Aorta (tissue), 5 donors: ENCODE results near the gene HAPLN3. TPM values are rescaled to one million over a fixed set of nuclear protein-coding genes. Genes with fewer than 3 reads are reported as not detected.
"Not testable (repeated sequence)": the region's sequence is repeated elsewhere in the genome, so short reads cannot be mapped to it uniquely, and the experiment has no call there.

Source experiments
- ATAC-seq: fragments of 200-7000 bp; cut with Tn5 transposase; one replicate; pipeline ENCODE4 v1.9.1; 2022; ENCODE audit warnings: moderate library complexity; ENCODE audit not compliant: low FRiP score
- DNase-seq, 2 donors: peaks; one replicate each; pipeline ENCODE4 v3.0.0-alpha.2; 2020
- H3K27ac ChIP-seq, 2 donors: one replicate each; pipeline ENCODE4 v1.5.1; 2013; ENCODE audit warnings: low read length in 2 of 2, mild to moderate bottlenecking in 2 of 2, moderate library complexity in 2 of 2, control low read depth in 1 of 2, inconsistent platforms in 1 of 2, low read depth in 1 of 2
- H3K27me3 ChIP-seq, 2 donors: one replicate each; pipeline ENCODE4 v1.6.1; 2013; ENCODE audit warnings: control low read depth in 1 of 2, low read length in 1 of 2, mild to moderate bottlenecking in 1 of 2, moderate library complexity in 1 of 2; ENCODE audit not compliant: insufficient read depth in 2 of 2, control insufficient read depth in 1 of 2
- H3K36me3 ChIP-seq, 2 donors: one replicate each; pipeline ENCODE4 v1.6.1; 2013; ENCODE audit warnings: control low read depth in 1 of 2, low read length in 1 of 2, mild to moderate bottlenecking in 1 of 2; ENCODE audit not compliant: insufficient read depth in 2 of 2, control insufficient read depth in 1 of 2
- H3K4me1 ChIP-seq, 2 donors: one replicate each; pipeline ENCODE4 v1.6.1; 2013; ENCODE audit warnings: low read length in 2 of 2, control low read depth in 1 of 2, mild to moderate bottlenecking in 1 of 2, moderate library complexity in 1 of 2; ENCODE audit not compliant: insufficient read depth in 2 of 2, control insufficient read depth in 1 of 2
- H3K4me3 ChIP-seq, 2 donors: one replicate each; pipeline ENCODE4 v1.5.1; 2013; ENCODE audit warnings: low read length in 2 of 2, control low read depth in 1 of 2, mild to moderate bottlenecking in 1 of 2
- H3K9me3 ChIP-seq: one replicate; pipeline ENCODE4 v1.6.1; 2013; ENCODE audit warnings: mild to moderate bottlenecking, low read length; ENCODE audit not compliant: control insufficient read depth
- WGBS, 2 donors: extraction: QIAGEN DNeasy Blood & Tissue Kit; methylation state at CpG; one replicate each; pipeline ENCODE4 v1.1.7; 2013; 5-methylcytosine and 5-hydroxymethylcytosine counted together
- intact Hi-C, 2 donors: fragments of 100-400 bp; cut with DNase I; formaldehyde crosslinking; loops; one replicate each; pipeline versions ENCODE4 v1.14.2 to v1.15.0; 2022
- long read RNA-seq, 2 donors: library from polyadenylated mRNA; unstranded; transcript quantifications; one replicate each; pipeline ENCODE4 v2.0.0, GENCODE V29; 2020 to 2021
- polyA plus RNA-seq, 2 donors: library from polyadenylated mRNA; stranded (reverse); fragments of 200-250 nt; gene quantifications; one replicate each; pipeline ENCODE4 v1.2.3, GENCODE V29; 2013
- total RNA-seq, 2 donors: library from RNA; stranded (reverse); fragmentation: NEBNext Ultra II Directional; extraction: Animal tissue kit (Norgen Biotek cat#: 25700); gene quantifications; one replicate each; pipeline ENCODE4 v1.2.1, GENCODE V29; 2021
- donor health status: healthy with polysubstance abuse.
- donor health status: Bipolar disorder and iron deficiency.
- donor health status: DM: no; HTN: no; CAD: no.
- donor health status: DM: no; HTN: no; CAD: no.
- donor health status: DM: yes; HTN: yes; CAD: no.

Gene HAPLN3, protein sequence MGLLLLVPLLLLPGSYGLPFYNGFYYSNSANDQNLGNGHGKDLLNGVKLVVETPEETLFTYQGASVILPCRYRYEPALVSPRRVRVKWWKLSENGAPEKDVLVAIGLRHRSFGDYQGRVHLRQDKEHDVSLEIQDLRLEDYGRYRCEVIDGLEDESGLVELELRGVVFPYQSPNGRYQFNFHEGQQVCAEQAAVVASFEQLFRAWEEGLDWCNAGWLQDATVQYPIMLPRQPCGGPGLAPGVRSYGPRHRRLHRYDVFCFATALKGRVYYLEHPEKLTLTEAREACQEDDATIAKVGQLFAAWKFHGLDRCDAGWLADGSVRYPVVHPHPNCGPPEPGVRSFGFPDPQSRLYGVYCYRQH
- total RNA-seq (10 to 100 TPM; 79.9 to 82.3 TPM), polyA plus RNA-seq (10 to 100 TPM; 14.4 to 99.4 TPM)
- long read RNA-seq, donor 1, transcript HAPLN3-205 (3 exons, 807 nt): minor isoform, 15 of 219 reads
- long read RNA-seq, donor 1, transcript HAPLN3-201 (5 exons, 1,980 nt): major isoform, 151 of 219 reads
- long read RNA-seq, donor 1, partial matches to known transcripts: 31 of 219 reads
- long read RNA-seq, donor 1, other reads (novel, unspliced or antisense): 17 of 219 reads
- long read RNA-seq, donor 2, transcript HAPLN3-201 (5 exons, 1,980 nt): major isoform, 25 of 61 reads
- long read RNA-seq, donor 2, partial matches to known transcripts: 9 of 61 reads
- long read RNA-seq, donor 2, other reads (novel, unspliced or antisense): 23 of 61 reads

- intact Hi-C loops: loop anchor here in 1 of 2 donors (2.0 kb wide), 1 partner anchor 282 kb away; no protein-coding TSS in a partner anchor
- H3K36me3 ChIP-seq: peaks cover 5% of the 10 kb centered on the region in 2 donors
- no peaks in the 10 kb centered on the region for H3K9me3 ChIP-seq
- ATAC-seq: peak; percentile 25
- H3K4me3 ChIP-seq: peak within 1 kb of the TSS; percentile 67 to 90
- DNase-seq: peak; percentile 79 to 88
- 1% methylated on average over 46 to 70 of the region's 70 CpGs for WGBS, 2 donors
- peaks cover 0 to 2% of the 10 kb centered on the region in 2 donors for H3K4me1 ChIP-seq
- no peaks in the 10 kb centered on the region for H3K27me3 ChIP-seq
- peak within 1 kb of the TSS in 1 of 2 donors; percentile 72 for H3K27ac ChIP-seq
These were observed at the start of gene HAPLN3 for GRCh38 chr15:88894819-88895767. Gene HAPLN3 (minus strand): TSS chr15:88895544. CDS start chr15:88887298, 8,246 bp downstream.

DNA sequence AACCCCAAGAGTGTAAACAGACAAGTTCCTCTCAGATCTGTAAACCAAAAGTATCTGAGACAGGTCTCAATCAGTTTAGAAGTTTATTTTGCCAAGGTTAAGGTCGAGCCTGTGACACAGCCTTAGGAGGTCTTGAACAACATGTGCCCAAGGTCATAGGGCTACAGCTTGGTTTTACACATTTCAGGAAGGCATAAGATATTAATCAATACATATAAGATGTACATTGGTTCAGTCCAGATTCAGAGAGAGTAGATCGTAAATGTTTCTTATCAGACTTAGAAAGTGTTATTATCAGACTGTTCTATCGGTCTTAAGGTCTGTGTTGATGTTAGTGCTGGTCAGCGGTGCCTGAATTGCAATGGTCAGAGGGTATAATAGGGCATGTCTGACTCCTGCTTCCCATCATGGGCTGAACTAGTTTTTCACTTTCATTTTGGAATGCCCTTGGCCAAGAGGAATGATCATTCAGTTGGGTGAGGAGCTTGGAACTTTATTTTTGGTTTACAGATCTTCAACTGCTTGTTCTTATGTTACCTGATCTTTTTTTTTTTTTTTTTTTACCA lies 44.8 kb upstream of the HAPLN3 start:
- DNase-seq: no peak
- Histone ChIP-seq H3K4me1 (no peaks in the 10 kb centered on the region), H3K9me3 (peaks cover 1% of the 10 kb centered on the region), H3K36me3 (no peaks in the 10 kb centered on the region), H3K27ac (no peak overlapping the region), H3K4me3 (no peak overlapping the region), H3K27me3 (no peaks in the 10 kb centered on the region)
- 92 to 94% methylated on average over 4 of the region's 4 CpGs for WGBS, 2 donors
- ATAC-seq: no peak
- intact Hi-C loops: no loop called here

GRCh38 chr15:88939486-88939806 lies 44.1 kb upstream of the HAPLN3 start:
- no peaks in the 10 kb centered on the region for H3K36me3 ChIP-seq
- H3K27ac ChIP-seq: no peak overlapping the region
- no peak overlapping the region for H3K4me3 ChIP-seq
- peaks cover 1% of the 10 kb centered on the region for H3K9me3 ChIP-seq
- WGBS, 2 donors: 91 to 93% methylated on average over 2 of the region's 2 CpGs
- ATAC-seq (no peak), DNase-seq (no peak)
- intact Hi-C loops: no loop called here
- no peaks in the 10 kb centered on the region for H3K27me3 ChIP-seq
- no peaks in the 10 kb centered on the region for H3K4me1 ChIP-seq

DNA sequence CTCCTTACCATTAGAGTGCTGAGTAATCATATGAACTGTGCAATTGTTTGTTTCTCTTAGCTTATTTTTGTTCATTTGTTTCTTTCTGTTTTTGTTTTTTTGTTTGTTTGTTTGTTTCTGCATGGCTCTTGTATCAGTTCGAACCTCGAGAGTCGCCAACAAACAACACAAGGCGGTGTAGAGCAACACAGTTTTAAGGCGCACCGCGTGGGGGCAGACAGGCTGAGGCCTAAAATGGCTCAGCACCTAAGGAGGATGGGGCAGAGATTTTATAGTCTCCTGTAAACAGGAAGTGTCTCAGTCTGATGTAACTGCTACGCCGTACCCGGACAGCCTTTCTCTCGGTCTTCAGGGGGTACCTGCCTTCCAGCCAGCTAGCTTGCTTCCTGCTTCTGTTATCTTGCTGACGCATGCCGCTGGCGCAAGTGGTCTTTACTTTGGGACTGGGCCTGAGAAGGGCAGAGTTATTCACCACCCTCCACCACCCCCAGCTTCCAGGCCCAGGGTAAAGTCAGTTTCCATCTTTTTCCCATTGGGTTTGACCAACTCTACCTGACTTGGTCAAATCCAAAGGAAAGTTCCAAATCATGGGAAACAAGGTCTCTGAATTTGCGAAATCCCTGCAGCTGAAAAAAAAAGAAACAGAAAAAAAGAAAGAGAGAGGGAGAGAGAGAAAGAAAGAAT lies 43.6 kb upstream of the HAPLN3 start:
- intact Hi-C loops: no loop called here
- H3K4me3 ChIP-seq: no peak overlapping the region
- no peak for DNase-seq
- H3K27ac ChIP-seq: no peak overlapping the region
- H3K4me1 ChIP-seq: no peaks in the 10 kb centered on the region
- ATAC-seq: no peak
- peaks cover 1% of the 10 kb centered on the region for H3K9me3 ChIP-seq
- no peaks in the 10 kb centered on the region for H3K36me3 ChIP-seq
- H3K27me3 ChIP-seq: no peaks in the 10 kb centered on the region
- 78 to 84% methylated on average over 15 of the region's 15 CpGs for WGBS, 2 donors

- DNase-seq, H3K27me3 ChIP-seq, H3K36me3 ChIP-seq, H3K9me3 ChIP-seq, H3K4me1 ChIP-seq, H3K4me3 ChIP-seq, ATAC-seq, H3K27ac ChIP-seq, intact Hi-C loops: not testable (repeated sequence)
- 79 to 84% methylated on average over 4 of the region's 4 CpGs for WGBS, 2 donors
These were observed 39.1 kb upstream of the HAPLN3 start for GRCh38 chr15:88934449-88934848.

GRCh38 chr15:88932875-88933330 lies 37.6 kb upstream of the HAPLN3 start:
- intact Hi-C loops: no loop called here
- DNase-seq: no peak
- H3K9me3 ChIP-seq: peaks cover 1% of the 10 kb centered on the region
- peak; percentile 64 for ATAC-seq
- H3K27me3 ChIP-seq: no peaks in the 10 kb centered on the region
- H3K4me1 ChIP-seq: no peaks in the 10 kb centered on the region
- no peak overlapping the region for H3K4me3 ChIP-seq
- WGBS, 2 donors: 78 to 100% methylated on average over 1 of the region's 1 CpG
- H3K36me3 ChIP-seq: no peaks in the 10 kb centered on the region
- H3K27ac ChIP-seq: no peak overlapping the region

- Histone ChIP-seq H3K4me1 (no peaks in the 10 kb centered on the region), H3K4me3 (no peak overlapping the region), H3K27ac (no peak overlapping the region), H3K27me3 (no peaks in the 10 kb centered on the region), H3K9me3 (peaks cover 1% of the 10 kb centered on the region), H3K36me3 (no peaks in the 10 kb centered on the region)
- intact Hi-C loops: no loop called here
- DNase-seq (no peak), ATAC-seq (peak; percentile 68)
- WGBS, 2 donors: 53 to 63% methylated on average over 4 of the region's 4 CpGs
These were observed 37.0 kb upstream of the HAPLN3 start for GRCh38 chr15:88932271-88932874.
